ENCODE results near the gene NEXN. TPM values are rescaled to one million over a fixed set of nuclear protein-coding genes. Genes with fewer than 3 reads are reported as not detected.

NEXN gene
- total RNA-seq, 2 donors from 2014 or later = 13.2 to 14.1 TPM

DNA sequence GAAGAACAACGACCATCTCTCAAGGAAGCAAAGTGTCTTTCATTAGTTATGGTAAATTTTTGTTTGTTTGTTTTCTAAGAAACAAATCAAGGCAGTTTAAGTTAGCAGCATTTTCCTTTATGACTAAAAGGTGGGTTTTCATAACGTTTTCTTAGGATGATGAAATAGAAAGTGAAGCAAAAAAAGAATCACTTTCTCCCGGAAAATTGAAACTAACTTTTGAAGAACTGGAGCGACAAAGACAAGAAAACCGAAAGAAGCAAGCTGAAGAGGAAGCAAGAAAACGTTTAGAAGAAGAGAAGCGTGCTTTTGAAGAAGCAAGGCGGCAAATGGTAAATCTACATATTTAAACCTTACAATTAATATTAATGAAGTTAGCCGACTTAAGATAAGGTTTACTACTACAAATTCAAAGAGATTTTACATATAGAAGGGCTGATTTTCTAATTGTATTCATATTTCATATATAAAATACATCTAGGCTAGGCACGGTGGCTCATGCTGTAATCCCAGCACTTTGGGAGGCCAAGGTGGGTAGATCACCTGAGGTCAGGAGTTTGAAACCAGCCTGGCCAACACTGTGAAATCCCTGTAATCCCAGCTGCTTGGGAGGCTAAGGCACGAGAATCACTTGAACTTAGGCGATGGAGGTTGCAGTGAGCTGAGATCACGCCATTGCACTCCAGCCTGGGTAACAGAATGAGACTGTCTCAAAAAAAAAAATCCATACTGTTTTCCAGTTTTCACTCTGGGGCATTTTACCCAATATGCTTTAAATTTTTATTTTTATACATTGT, 38.3 kb downstream of the NEXN start:
- Histone ChIP-seq H3K27ac (no peak overlapping the region), H3K27me3 (replicated peaks; ENCODE audit: insufficient read depth) (no peaks in the 10 kb centered on the region), H3K9me3 (no peaks in the 10 kb centered on the region), H3K36me3 (no peaks in the 10 kb centered on the region), H3K4me3 (no peak overlapping the region), H3K4me1 (replicated peaks) (no peaks in the 10 kb centered on the region)
- 66% methylated on average over 13 of the region's 13 CpGs for WGBS
- no peak for DNase-seq (ENCODE audit: low spot score)
- intact Hi-C loops (cut with DNase I) = no loop called here
- TF ChIP-seq POLR2AphosphoS5 (IDR thresholded peaks at IDR 0.05) = no peak

- WGBS = 88% methylated on average over 4 of the region's 4 CpGs
- no peak for DNase-seq (ENCODE audit: low spot score)
- no peaks in the 10 kb centered on the region for H3K36me3 ChIP-seq
- no peaks in the 10 kb centered on the region for H3K27me3 ChIP-seq (replicated peaks; ENCODE audit: insufficient read depth)
- no peak overlapping the region for H3K27ac ChIP-seq
- no peak overlapping the region for H3K4me3 ChIP-seq
- intact Hi-C loops (cut with DNase I) = no loop called here
- no peaks in the 10 kb centered on the region for H3K4me1 ChIP-seq (replicated peaks)
- TF ChIP-seq POLR2A (IDR thresholded peaks at IDR 0.05) (no peak), CTCF (IDR thresholded peaks at IDR 0.05) (no peak), POLR2AphosphoS5 (IDR thresholded peaks at IDR 0.05) (no peak)
- H3K9me3 ChIP-seq = no peaks in the 10 kb centered on the region
These were observed 39.0 kb downstream of the NEXN start for GRCh38 chr1:77927414-77927813.

DNA sequence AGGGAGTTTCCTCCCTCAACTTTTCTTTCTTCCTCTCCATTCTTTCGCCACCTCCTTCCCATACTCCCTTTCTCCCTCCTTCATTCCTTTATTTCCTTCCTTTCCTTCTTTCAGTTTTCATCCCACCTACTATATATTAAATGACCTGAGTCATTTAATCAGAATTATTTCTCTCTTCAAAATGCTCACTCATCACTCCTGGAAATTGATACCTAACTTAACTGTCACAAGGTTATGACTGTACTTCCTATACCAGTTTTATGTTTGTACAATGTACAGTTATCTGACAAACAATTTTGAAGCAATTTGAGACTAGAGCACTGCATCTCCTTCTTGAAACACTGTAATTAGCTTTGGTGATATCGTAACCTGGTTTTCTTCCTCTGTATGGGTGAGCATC, 41.4 kb downstream of the NEXN start:
- H3K36me3 ChIP-seq = no peaks in the 10 kb centered on the region
- WGBS = 92% methylated on average over 2 of the region's 2 CpGs
- TF ChIP-seq CTCF (IDR thresholded peaks at IDR 0.05) (no peak), POLR2A (IDR thresholded peaks at IDR 0.05) (no peak), POLR2AphosphoS5 (IDR thresholded peaks at IDR 0.05) (no peak)
- H3K4me3 ChIP-seq = no peak overlapping the region
- H3K27me3 ChIP-seq (replicated peaks; ENCODE audit: insufficient read depth) = no peaks in the 10 kb centered on the region
- intact Hi-C loops (cut with DNase I) = no loop called here
- DNase-seq (ENCODE audit: low spot score) = no peak
- H3K27ac ChIP-seq = no peak overlapping the region
- H3K9me3 ChIP-seq = no peaks in the 10 kb centered on the region
- H3K4me1 ChIP-seq (replicated peaks) = no peaks in the 10 kb centered on the region

DNA sequence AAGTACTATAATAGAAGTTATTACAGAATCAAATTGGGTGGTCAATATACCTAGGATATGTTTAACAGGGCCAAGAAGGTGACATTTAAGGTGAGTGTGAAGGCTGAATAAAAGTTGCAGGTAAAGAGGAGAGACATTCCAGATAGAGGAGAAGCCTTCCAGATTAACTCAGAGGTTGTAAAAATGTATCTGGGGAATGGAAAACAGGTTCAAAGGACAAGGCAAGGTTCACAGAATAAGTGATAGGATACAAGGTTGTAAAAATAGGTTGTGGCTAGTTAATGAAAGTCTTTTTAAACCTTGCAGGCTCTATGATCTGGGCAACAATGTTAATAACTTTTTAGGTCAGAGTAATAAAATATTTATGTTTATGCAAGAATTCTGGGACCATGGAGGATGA, 50.2 kb downstream of the NEXN start:
- no peak for TF ChIP-seq POLR2A (IDR thresholded peaks at IDR 0.05)
- TF ChIP-seq POLR2AphosphoS5 (IDR thresholded peaks at IDR 0.05) = no peak
- TF ChIP-seq CTCF (IDR thresholded peaks at IDR 0.05) = no peak
- H3K27me3 ChIP-seq (replicated peaks; ENCODE audit: insufficient read depth) = no peaks in the 10 kb centered on the region
- no peak overlapping the region for H3K4me3 ChIP-seq
- H3K36me3 ChIP-seq = no peaks in the 10 kb centered on the region
- intact Hi-C loops (cut with DNase I) = no loop called here
- no peak for DNase-seq (ENCODE audit: low spot score)
- no peaks in the 10 kb centered on the region for H3K9me3 ChIP-seq
- no peaks in the 10 kb centered on the region for H3K4me1 ChIP-seq (replicated peaks)
- no peak overlapping the region for H3K27ac ChIP-seq

- WGBS = 93% methylated on average over 4 of the region's 4 CpGs
- Histone ChIP-seq H3K4me1 (replicated peaks) (no peaks in the 10 kb centered on the region), H3K4me3 (no peak overlapping the region), H3K27me3 (replicated peaks; ENCODE audit: insufficient read depth) (no peaks in the 10 kb centered on the region), H3K27ac (no peak overlapping the region), H3K36me3 (no peaks in the 10 kb centered on the region), H3K9me3 (no peaks in the 10 kb centered on the region)
- intact Hi-C loops (cut with DNase I) = no loop called here
- TF ChIP-seq POLR2A (IDR thresholded peaks at IDR 0.05) (no peak), CTCF (IDR thresholded peaks at IDR 0.05) (no peak), POLR2AphosphoS5 (IDR thresholded peaks at IDR 0.05) (no peak)
- no peak for DNase-seq (ENCODE audit: low spot score)
These were observed 52.6 kb downstream of the NEXN start for GRCh38 chr1:77940921-77941570.

Data from prostate gland (tissue), 2 donors.